Caki2 (cell line): Measurements from ENCODE around the gene RHCE. TPM values are rescaled to one million over a fixed set of nuclear protein-coding genes. Genes with fewer than 3 reads are reported as not detected.
"Not testable (repeated sequence)": the region's sequence is repeated elsewhere in the genome, so short reads cannot be mapped to it uniquely, and the experiment has no call there.

Source experiments
- DNase-seq: peaks from one replicate; pipeline ENCODE4 v3.0.0-alpha.2; 2015; ENCODE audit warnings: low read depth
- in situ Hi-C: cut with HindIII; loops from 2 replicates; pipeline ENCODE4 v1.10.0; 2016; ENCODE audit warnings: low sequenced_read_pairs, low pct_unique_long_range_greater_than_20kb, mixed read lengths
- total RNA-seq: library from RNA; depleted of rRNA; stranded (reverse); fragments of >200 nt; shearing (Covaris generic); gene quantifications from 2 replicates; pipeline ENCODE4 v1.2.3, GENCODE V29; 2014; ENCODE audit warnings: low replicate concordance; rRNA removed

RHCE gene
- total RNA-seq, 1 experiment from 2014 or later: 0.68 TPM

- DNase-seq, in situ Hi-C loops: not testable (repeated sequence)
Measured at GRCh38 chr1:25328791-25329185, 91.8 kb downstream of the RHCE start.

GRCh38 chr1:25327864-25328790 lies 92.5 kb downstream of the RHCE start:
- in situ Hi-C loops, DNase-seq: not testable (repeated sequence)

GRCh38 chr1:25324407-25324806 lies 96.2 kb downstream of the RHCE start:
- DNase-seq, in situ Hi-C loops: not testable (repeated sequence)

- DNase-seq, in situ Hi-C loops: not testable (repeated sequence)
Measured at GRCh38 chr1:25322127-25322526, 98.5 kb downstream of the RHCE start.

- in situ Hi-C loops, DNase-seq: not testable (repeated sequence)
Measured at GRCh38 chr1:25320314-25320938, 100.2 kb downstream of the RHCE start.

GRCh38 chr1:25312806-25313470 lies 107.7 kb downstream of the RHCE start:
- in situ Hi-C loops, DNase-seq: not testable (repeated sequence)

Other genes starting within 250 kb of the RHCE start
- 36.4 and 59.2 TPM in 2 replicates for gene SYF2, start 188.3 kb downstream of the RHCE start, total RNA-seq
- 18.3 and 19.9 TPM in 2 replicates for gene RSRP1, start 173.4 kb downstream of the RHCE start, total RNA-seq
- gene RHD, start 148.3 kb downstream of the RHCE start, total RNA-seq: not detected in 2 replicates
- 64.1 and 89.1 TPM in 2 replicates for gene TMEM50A, start 82.5 kb downstream of the RHCE start, total RNA-seq
- gene MACO1, start 10.1 kb upstream of the RHCE start, total RNA-seq: 12.0 and 15.0 TPM in 2 replicates
- gene LDLRAP1, start 122.8 kb upstream of the RHCE start, total RNA-seq: 4.6 and 8.4 TPM in 2 replicates
- gene MAN1C1, start 196.0 kb upstream of the RHCE start, total RNA-seq: not detected in 2 replicates